Panc1 (cell line): ENCODE measurements around the gene IL17RB.

Experiments used
- POLR2AphosphoS5 ChIP-seq: IDR thresholded peaks from 2 replicates; pipeline ENCODE4 v1.6.1; 2012; ENCODE audit warnings: mild to moderate bottlenecking, low read depth, low read length, moderate library complexity
- TCF7L2 ChIP-seq: IDR thresholded peaks from 2 replicates; pipeline ENCODE4 v1.6.1; 2011; ENCODE audit warnings: mild to moderate bottlenecking, low read depth, low read length, inconsistent platforms
- TF ChIP-seq, protein P1 (sequence below): fragments of 450-650 bp; IDR thresholded peaks from 2 replicates; pipeline ENCODE4 v1.5.1; 2017; ENCODE audit warnings: mild to moderate bottlenecking
- TF ChIP-seq, protein P2 (sequence below), 2 experiments: IDR thresholded peaks; 2 replicates each; pipeline ENCODE4 v1.6.1; 2011 to 2012; ENCODE audit warnings: low read depth in 2 of 2, control low read depth in 1 of 2, low read length in 1 of 2, mild to moderate bottlenecking in 1 of 2, moderate library complexity in 1 of 2; ENCODE audit not compliant: insufficient read depth in 1 of 2

- TF ChIP-seq, protein P1, sequence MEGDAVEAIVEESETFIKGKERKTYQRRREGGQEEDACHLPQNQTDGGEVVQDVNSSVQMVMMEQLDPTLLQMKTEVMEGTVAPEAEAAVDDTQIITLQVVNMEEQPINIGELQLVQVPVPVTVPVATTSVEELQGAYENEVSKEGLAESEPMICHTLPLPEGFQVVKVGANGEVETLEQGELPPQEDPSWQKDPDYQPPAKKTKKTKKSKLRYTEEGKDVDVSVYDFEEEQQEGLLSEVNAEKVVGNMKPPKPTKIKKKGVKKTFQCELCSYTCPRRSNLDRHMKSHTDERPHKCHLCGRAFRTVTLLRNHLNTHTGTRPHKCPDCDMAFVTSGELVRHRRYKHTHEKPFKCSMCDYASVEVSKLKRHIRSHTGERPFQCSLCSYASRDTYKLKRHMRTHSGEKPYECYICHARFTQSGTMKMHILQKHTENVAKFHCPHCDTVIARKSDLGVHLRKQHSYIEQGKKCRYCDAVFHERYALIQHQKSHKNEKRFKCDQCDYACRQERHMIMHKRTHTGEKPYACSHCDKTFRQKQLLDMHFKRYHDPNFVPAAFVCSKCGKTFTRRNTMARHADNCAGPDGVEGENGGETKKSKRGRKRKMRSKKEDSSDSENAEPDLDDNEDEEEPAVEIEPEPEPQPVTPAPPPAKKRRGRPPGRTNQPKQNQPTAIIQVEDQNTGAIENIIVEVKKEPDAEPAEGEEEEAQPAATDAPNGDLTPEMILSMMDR: no peak
- TF ChIP-seq POLR2AphosphoS5: no peak
- TF ChIP-seq, protein P2, sequence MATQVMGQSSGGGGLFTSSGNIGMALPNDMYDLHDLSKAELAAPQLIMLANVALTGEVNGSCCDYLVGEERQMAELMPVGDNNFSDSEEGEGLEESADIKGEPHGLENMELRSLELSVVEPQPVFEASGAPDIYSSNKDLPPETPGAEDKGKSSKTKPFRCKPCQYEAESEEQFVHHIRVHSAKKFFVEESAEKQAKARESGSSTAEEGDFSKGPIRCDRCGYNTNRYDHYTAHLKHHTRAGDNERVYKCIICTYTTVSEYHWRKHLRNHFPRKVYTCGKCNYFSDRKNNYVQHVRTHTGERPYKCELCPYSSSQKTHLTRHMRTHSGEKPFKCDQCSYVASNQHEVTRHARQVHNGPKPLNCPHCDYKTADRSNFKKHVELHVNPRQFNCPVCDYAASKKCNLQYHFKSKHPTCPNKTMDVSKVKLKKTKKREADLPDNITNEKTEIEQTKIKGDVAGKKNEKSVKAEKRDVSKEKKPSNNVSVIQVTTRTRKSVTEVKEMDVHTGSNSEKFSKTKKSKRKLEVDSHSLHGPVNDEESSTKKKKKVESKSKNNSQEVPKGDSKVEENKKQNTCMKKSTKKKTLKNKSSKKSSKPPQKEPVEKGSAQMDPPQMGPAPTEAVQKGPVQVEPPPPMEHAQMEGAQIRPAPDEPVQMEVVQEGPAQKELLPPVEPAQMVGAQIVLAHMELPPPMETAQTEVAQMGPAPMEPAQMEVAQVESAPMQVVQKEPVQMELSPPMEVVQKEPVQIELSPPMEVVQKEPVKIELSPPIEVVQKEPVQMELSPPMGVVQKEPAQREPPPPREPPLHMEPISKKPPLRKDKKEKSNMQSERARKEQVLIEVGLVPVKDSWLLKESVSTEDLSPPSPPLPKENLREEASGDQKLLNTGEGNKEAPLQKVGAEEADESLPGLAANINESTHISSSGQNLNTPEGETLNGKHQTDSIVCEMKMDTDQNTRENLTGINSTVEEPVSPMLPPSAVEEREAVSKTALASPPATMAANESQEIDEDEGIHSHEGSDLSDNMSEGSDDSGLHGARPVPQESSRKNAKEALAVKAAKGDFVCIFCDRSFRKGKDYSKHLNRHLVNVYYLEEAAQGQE (IDR thresholded peaks at IDR 0.05; ENCODE audit: insufficient read depth in 1 of 2, low read depth in 2 of 2, low read length in 1 of 2): no peak
- TF ChIP-seq TCF7L2: no peak
These were observed 37.1 kb upstream of the IL17RB start for GRCh38 chr3:53809267-53809666.
